Activated CD4-positive, alpha-beta T cell treated with anti-CD3 and anti-CD28 coated beads, Interleukin-2, amount 50 U/mL, for 1 hour (primary cell): Measurements from ENCODE around the gene SLC25A10.
A peak's percentile ranks its signal among the peaks of the same experiment; 100 is the strongest.

Experiments
- DNase-seq: peaks from one replicate; pipeline ENCODE4 v3.0.0-alpha.2; 2020

The SLC25A10 gene

GRCh38 chr17:81687770-81688541 lies 24.1 kb upstream of the SLC25A10 start:
- no peak for DNase-seq

GRCh38 chr17:81688616-81689015 lies 23.5 kb upstream of the SLC25A10 start:
- no peak for DNase-seq

- DNase-seq, result no peak
Measured at GRCh38 chr17:81690066-81690465, 22.0 kb upstream of the SLC25A10 start.

- DNase-seq, result no peak
Measured at GRCh38 chr17:81690549-81690948, 21.5 kb upstream of the SLC25A10 start.

- DNase-seq, result no peak
Measured at GRCh38 chr17:81691196-81691595, 20.9 kb upstream of the SLC25A10 start.

- DNase-seq, result no peak
Measured at GRCh38 chr17:81691608-81692007, 20.5 kb upstream of the SLC25A10 start.

- no peak for DNase-seq
Measured at GRCh38 chr17:81693509-81694210, 18.4 kb upstream of the SLC25A10 start.

- no peak for DNase-seq
Measured at GRCh38 chr17:81694810-81695209, 17.3 kb upstream of the SLC25A10 start.

GRCh38 chr17:81695211-81695610 lies 16.9 kb upstream of the SLC25A10 start:
- no peak for DNase-seq

GRCh38 chr17:81695801-81696200 lies 16.3 kb upstream of the SLC25A10 start:
- DNase-seq, result no peak

- DNase-seq, result no peak
Measured at GRCh38 chr17:81696218-81696941, 15.7 kb upstream of the SLC25A10 start.

- DNase-seq, result no peak
Measured at GRCh38 chr17:81697261-81698044, 14.6 kb upstream of the SLC25A10 start.

GRCh38 chr17:81700353-81701287 lies 11.5 kb upstream of the SLC25A10 start:
- DNase-seq, result no peak

- DNase-seq, result no peak
Measured at GRCh38 chr17:81701288-81702071, 10.6 kb upstream of the SLC25A10 start.

- peak; percentile 85 for DNase-seq
Measured at GRCh38 chr17:81702934-81703746, 8.9 kb upstream of the SLC25A10 start, which contains the start of gene MRPL12. Gene MRPL12 (plus strand): TSS chr17:81703367. CDS start chr17:81703502, 135 bp downstream.

- DNase-seq, result no peak
Measured at GRCh38 chr17:81703747-81704654, 8.1 kb upstream of the SLC25A10 start.

GRCh38 chr17:81705518-81706231 lies 6.4 kb upstream of the SLC25A10 start:
- no peak for DNase-seq

- no peak for DNase-seq
Measured at GRCh38 chr17:81706232-81706611, 5.9 kb upstream of the SLC25A10 start.
